ENCODE data around the gene SOCS6. TPM values are rescaled to one million over a fixed set of nuclear protein-coding genes. Genes with fewer than 3 reads are reported as not detected.
"Not testable (repeated sequence)": the region's sequence is repeated elsewhere in the genome, so short reads cannot be mapped to it uniquely, and the experiment has no call there.

The SOCS6 gene
- total RNA-seq, 1 donor from 2014 or later: 39.0 TPM

- Mint-ChIP-seq H3K27ac (no peak overlapping the region), H3K4me3 (ENCODE audit: low read depth) (no peak overlapping the region), H3K9me3 (ENCODE audit: low read depth) (peaks cover 4% of the 10 kb centered on the region), H3K36me3 (ENCODE audit: insufficient read depth) (peaks cover 28% of the 10 kb centered on the region), H3K4me1 (ENCODE audit: low read depth) (peaks cover 7% of the 10 kb centered on the region), H3K27me3 (no peaks in the 10 kb centered on the region)
- TF ChIP-seq CTCF (IDR thresholded peaks at IDR 0.05; ENCODE audit: unreplicated experiment): no peak
- no peak for DNase-seq (ENCODE audit: low spot score, unreplicated experiment)
Observed at GRCh38 chr18:70334728-70335329, 46.0 kb downstream of the SOCS6 start.

- no peak overlapping the region for H3K27ac Mint-ChIP-seq
- peaks cover 4% of the 10 kb centered on the region for H3K9me3 Mint-ChIP-seq (ENCODE audit: low read depth)
- H3K27me3 Mint-ChIP-seq: no peaks in the 10 kb centered on the region
- H3K4me1 Mint-ChIP-seq (ENCODE audit: low read depth): peaks cover 5% of the 10 kb centered on the region
- peaks cover 29% of the 10 kb centered on the region for H3K36me3 Mint-ChIP-seq (ENCODE audit: insufficient read depth)
- no peak for DNase-seq (ENCODE audit: low spot score, unreplicated experiment)
- no peak for TF ChIP-seq CTCF (IDR thresholded peaks at IDR 0.05; ENCODE audit: unreplicated experiment)
- H3K4me3 Mint-ChIP-seq (ENCODE audit: low read depth): no peak overlapping the region
Observed at GRCh38 chr18:70335892-70336726, 47.3 kb downstream of the SOCS6 start.

- H3K36me3 Mint-ChIP-seq (ENCODE audit: insufficient read depth): peaks cover 24% of the 10 kb centered on the region
- TF ChIP-seq CTCF (IDR thresholded peaks at IDR 0.05; ENCODE audit: unreplicated experiment): no peak
- peaks cover 5% of the 10 kb centered on the region for H3K4me1 Mint-ChIP-seq (ENCODE audit: low read depth)
- peaks cover 4% of the 10 kb centered on the region for H3K9me3 Mint-ChIP-seq (ENCODE audit: low read depth)
- H3K4me3 Mint-ChIP-seq (ENCODE audit: low read depth): no peak overlapping the region
- peak overlapping the region; percentile 92 for H3K27ac Mint-ChIP-seq
- H3K27me3 Mint-ChIP-seq: no peaks in the 10 kb centered on the region
- no peak for DNase-seq (ENCODE audit: low spot score, unreplicated experiment)
Observed at GRCh38 chr18:70337139-70337972, 48.5 kb downstream of the SOCS6 start.

GRCh38 chr18:70338890-70339289 is 50.0 kb downstream of the SOCS6 start:
- Mint-ChIP-seq H3K4me3 (ENCODE audit: low read depth) (no peak overlapping the region), H3K36me3 (ENCODE audit: insufficient read depth) (peaks cover 23% of the 10 kb centered on the region), H3K9me3 (ENCODE audit: low read depth) (no peaks in the 10 kb centered on the region), H3K27ac (no peak overlapping the region), H3K4me1 (ENCODE audit: low read depth) (peaks cover 5% of the 10 kb centered on the region), H3K27me3 (no peaks in the 10 kb centered on the region)
- DNase-seq (ENCODE audit: low spot score, unreplicated experiment): no peak
- no peak for TF ChIP-seq CTCF (IDR thresholded peaks at IDR 0.05; ENCODE audit: unreplicated experiment)

GRCh38 chr18:70339915-70340314 is 51.1 kb downstream of the SOCS6 start:
- no peaks in the 10 kb centered on the region for H3K9me3 Mint-ChIP-seq (ENCODE audit: low read depth)
- DNase-seq (ENCODE audit: low spot score, unreplicated experiment): no peak
- H3K4me3 Mint-ChIP-seq (ENCODE audit: low read depth): no peak overlapping the region
- H3K4me1 Mint-ChIP-seq (ENCODE audit: low read depth): peaks cover 5% of the 10 kb centered on the region
- H3K27ac Mint-ChIP-seq: no peak overlapping the region
- no peaks in the 10 kb centered on the region for H3K27me3 Mint-ChIP-seq
- no peak for TF ChIP-seq CTCF (IDR thresholded peaks at IDR 0.05; ENCODE audit: unreplicated experiment)
- peaks cover 22% of the 10 kb centered on the region for H3K36me3 Mint-ChIP-seq (ENCODE audit: insufficient read depth)

- not testable (repeated sequence) for DNase-seq (ENCODE audit: low spot score, unreplicated experiment); H3K4me3 Mint-ChIP-seq (ENCODE audit: low read depth); H3K27ac Mint-ChIP-seq; H3K4me1 Mint-ChIP-seq (ENCODE audit: low read depth); H3K9me3 Mint-ChIP-seq (ENCODE audit: low read depth); H3K27me3 Mint-ChIP-seq
- H3K36me3 Mint-ChIP-seq (ENCODE audit: insufficient read depth): peaks cover 40% of the 10 kb centered on the region
Observed at GRCh38 chr18:70348481-70348880, 59.6 kb downstream of the SOCS6 start.
